Mucosa of descending colon (tissue), 3 donors: Measurements from ENCODE around the gene NEIL3. TPM values are rescaled to one million over a fixed set of nuclear protein-coding genes. Genes with fewer than 3 reads are reported as not detected.

Source experiments
- ATAC-seq: fragments of 200-7000 bp; cut with Tn5 transposase; one replicate; pipeline ENCODE4 v1.9.1; 2020; ENCODE audit warnings: mild to moderate bottlenecking, moderate library complexity
- DNase-seq, 3 donors: peaks; one replicate each; pipeline ENCODE4 v3.0.0-alpha.2; 2020
- H3K36me3 ChIP-seq: fragments of 200-600 bp; one replicate; pipeline ENCODE4 v1.8.0; 2021; ENCODE audit warnings: low read depth, mild to moderate bottlenecking
- H3K4me1 ChIP-seq: fragments of 200-600 bp; one replicate; pipeline ENCODE4 v1.8.0; 2021; ENCODE audit warnings: low read depth, mild to moderate bottlenecking
- H3K4me3 ChIP-seq: fragments of 200-600 bp; one replicate; pipeline ENCODE4 v1.8.0; 2021; ENCODE audit warnings: mild to moderate bottlenecking
- H3K9me3 ChIP-seq: fragments of 200-600 bp; one replicate; pipeline ENCODE4 v1.8.0; 2021; ENCODE audit warnings: mild to moderate bottlenecking
- intact Hi-C, 2 donors: fragments of 100-400 bp; cut with DNase I in 1 of 2; cut with micrococcal nuclease in 1 of 2; formaldehyde crosslinking; loops; one replicate each; pipeline versions ENCODE4 v1.11.0 to v1.11.1; 2022; cut with DNase I, micrococcal nuclease
- total RNA-seq, 3 donors: library from RNA; stranded (reverse); fragmentation: NEBNext Ultra II Directional in 2 of 3; extraction: Animal tissue kit (Norgen Biotek cat#: 25700) in 2 of 3; gene quantifications; one replicate each; pipeline versions ENCODE4 v1.2.1 to v1.2.4, GENCODE V29; 2021 to 2023
- TF ChIP-seq, protein P1 (sequence below): fragments of 200-600 bp; IDR thresholded peaks from one replicate; pipeline ENCODE4 v1.8.0; 2022; ENCODE audit warnings: antibody characterized with exemption, mild to moderate bottlenecking
- donor health status: DM: no; HTN: no; CAD: no; lungs with moderate emphysema.
- donor health status: DM: no; HTN: no; CAD: no.
- donor health status: DM: no; HTN: yes; CAD: no.

The NEIL3 gene
- total RNA-seq, 3 donors from 2014 or later, result 0.76 to 3.2 (median 1.4) TPM

DNA sequence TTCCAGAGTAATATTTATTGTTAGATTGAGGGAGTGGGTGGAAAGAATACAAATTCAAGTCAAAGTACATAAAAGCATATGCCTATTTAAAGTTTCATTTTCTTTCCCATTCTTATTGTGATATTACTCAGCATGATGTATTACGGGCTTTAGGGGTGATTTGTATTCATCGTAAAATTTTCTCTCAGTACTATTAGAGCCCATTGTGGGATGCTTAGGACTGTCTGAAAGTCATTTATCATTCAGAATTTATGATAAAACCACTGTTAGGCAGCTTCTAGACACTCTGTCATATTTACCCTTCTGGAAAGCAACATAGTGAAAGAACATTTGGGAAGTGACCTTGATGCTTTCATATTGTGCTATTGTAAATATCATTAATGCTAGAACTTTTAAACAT lies 86.7 kb downstream of the NEIL3 start:
- Histone ChIP-seq H3K36me3 (no peaks in the 10 kb centered on the region), H3K4me3 (no peak overlapping the region), H3K4me1 (no peaks in the 10 kb centered on the region), H3K9me3 (no peaks in the 10 kb centered on the region)
- TF ChIP-seq, protein P1, sequence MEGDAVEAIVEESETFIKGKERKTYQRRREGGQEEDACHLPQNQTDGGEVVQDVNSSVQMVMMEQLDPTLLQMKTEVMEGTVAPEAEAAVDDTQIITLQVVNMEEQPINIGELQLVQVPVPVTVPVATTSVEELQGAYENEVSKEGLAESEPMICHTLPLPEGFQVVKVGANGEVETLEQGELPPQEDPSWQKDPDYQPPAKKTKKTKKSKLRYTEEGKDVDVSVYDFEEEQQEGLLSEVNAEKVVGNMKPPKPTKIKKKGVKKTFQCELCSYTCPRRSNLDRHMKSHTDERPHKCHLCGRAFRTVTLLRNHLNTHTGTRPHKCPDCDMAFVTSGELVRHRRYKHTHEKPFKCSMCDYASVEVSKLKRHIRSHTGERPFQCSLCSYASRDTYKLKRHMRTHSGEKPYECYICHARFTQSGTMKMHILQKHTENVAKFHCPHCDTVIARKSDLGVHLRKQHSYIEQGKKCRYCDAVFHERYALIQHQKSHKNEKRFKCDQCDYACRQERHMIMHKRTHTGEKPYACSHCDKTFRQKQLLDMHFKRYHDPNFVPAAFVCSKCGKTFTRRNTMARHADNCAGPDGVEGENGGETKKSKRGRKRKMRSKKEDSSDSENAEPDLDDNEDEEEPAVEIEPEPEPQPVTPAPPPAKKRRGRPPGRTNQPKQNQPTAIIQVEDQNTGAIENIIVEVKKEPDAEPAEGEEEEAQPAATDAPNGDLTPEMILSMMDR, result no peak
- ATAC-seq (no peak), DNase-seq (no peak)
- intact Hi-C loops, result no loop called here

DNA sequence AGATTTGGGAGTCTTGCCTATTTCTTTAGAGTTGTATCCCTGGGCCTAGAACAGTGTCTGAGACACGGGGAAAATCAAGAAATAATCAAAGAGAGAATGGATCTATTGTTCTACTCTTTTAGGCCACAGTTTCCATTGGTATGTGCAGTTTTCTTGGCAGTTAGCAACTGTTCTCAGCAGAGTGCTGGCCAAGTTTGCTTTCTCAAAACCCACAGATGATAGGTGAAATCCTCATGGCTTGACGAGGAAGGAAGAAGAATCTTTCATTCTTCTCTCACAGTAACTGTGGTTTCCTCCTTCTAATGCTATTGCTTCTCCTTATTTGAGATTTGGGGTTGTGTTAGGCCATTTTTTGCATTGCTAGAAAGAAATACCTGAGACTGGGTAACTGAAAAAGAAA lies 90.4 kb downstream of the NEIL3 start:
- no peaks in the 10 kb centered on the region for H3K4me1 ChIP-seq
- no peak overlapping the region for H3K4me3 ChIP-seq
- no peaks in the 10 kb centered on the region for H3K9me3 ChIP-seq
- intact Hi-C loops, result no loop called here
- DNase-seq (no peak), ATAC-seq (no peak)
- H3K36me3 ChIP-seq, result no peaks in the 10 kb centered on the region
- TF ChIP-seq, protein P1, result no peak

DNA sequence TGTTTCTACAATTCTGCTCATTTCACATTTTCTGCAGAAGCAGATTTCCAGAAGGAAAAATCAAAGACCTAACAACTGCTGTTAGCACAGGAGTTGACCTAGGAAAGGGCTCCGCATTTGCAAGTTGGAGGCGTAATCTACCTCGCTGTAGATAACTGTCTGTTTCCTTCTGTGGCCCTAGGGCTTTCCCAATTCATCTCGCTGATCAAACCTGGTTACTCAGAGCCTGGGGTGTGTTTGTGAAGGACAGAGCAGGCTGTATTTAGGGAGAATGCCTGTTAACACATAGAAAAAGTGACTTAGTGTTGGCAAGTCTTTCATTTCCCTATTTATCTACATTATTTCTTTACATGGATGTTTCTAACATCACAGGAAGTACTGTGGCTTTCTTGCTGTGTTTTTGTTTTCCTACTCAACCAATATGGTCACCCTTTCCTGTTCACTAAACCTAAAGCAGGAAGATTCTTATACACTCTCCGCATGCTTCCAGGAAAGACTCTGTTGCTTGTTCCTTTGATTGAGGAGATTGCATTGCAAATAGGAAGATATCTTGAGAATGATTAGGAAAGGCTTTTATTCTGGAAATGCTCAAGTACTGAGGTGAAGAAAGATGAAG lies 92.1 kb downstream of the NEIL3 start:
- H3K4me3 ChIP-seq, result no peak overlapping the region
- intact Hi-C loops, result no loop called here
- H3K4me1 ChIP-seq, result no peaks in the 10 kb centered on the region
- H3K36me3 ChIP-seq, result no peaks in the 10 kb centered on the region
- DNase-seq (no peak), ATAC-seq (no peak)
- no peaks in the 10 kb centered on the region for H3K9me3 ChIP-seq
- TF ChIP-seq, protein P1, result no peak

DNA sequence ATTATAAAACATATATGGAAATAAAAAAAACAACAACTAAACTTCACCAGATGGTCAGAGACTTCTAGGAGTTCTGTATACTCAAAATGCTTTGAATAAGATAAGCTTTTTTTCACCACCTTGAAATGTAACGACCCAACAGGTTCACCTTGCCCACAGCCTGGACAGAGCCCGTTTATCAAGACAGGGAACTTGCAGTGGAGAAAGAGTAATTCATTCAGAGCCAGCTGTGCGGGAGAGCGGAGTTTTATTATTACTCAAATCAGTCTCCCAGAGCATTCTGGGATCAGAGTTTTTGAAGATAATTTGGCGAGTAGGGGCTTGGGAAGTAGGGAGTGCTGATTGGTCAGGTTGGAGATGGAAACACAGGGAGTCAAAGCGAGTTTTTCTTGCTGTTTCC lies 94.1 kb downstream of the NEIL3 start:
- Histone ChIP-seq H3K36me3 (no peaks in the 10 kb centered on the region), H3K4me3 (no peak overlapping the region), H3K4me1 (no peaks in the 10 kb centered on the region), H3K9me3 (no peaks in the 10 kb centered on the region)
- no peak for ATAC-seq
- intact Hi-C loops, result no loop called here
- TF ChIP-seq, protein P1, result no peak
- no peak for DNase-seq

DNA sequence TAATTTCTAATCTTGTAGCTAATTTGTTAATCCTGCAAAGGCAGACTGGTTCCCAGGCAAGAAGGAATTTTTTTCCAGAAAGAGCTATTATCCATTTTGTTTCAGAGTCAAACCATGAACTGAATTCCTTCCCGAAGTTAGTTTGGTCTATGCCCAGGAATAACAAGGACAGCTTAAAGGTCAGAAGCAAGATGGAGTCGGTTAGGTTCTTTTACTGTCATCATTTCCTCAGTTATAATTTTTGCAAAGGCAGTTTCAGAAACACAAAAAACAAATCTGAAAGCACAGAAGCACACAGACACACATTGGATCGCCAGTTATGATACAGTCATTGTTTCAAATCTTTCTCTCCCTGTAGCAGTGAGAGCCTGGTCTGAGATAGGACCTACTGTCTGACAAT lies 94.7 kb downstream of the NEIL3 start:
- H3K36me3 ChIP-seq, result no peaks in the 10 kb centered on the region
- ATAC-seq, result no peak
- no peak overlapping the region for H3K4me3 ChIP-seq
- no peak for DNase-seq
- no peaks in the 10 kb centered on the region for H3K4me1 ChIP-seq
- intact Hi-C loops, result no loop called here
- TF ChIP-seq, protein P1, result no peak
- H3K9me3 ChIP-seq, result no peaks in the 10 kb centered on the region

DNA sequence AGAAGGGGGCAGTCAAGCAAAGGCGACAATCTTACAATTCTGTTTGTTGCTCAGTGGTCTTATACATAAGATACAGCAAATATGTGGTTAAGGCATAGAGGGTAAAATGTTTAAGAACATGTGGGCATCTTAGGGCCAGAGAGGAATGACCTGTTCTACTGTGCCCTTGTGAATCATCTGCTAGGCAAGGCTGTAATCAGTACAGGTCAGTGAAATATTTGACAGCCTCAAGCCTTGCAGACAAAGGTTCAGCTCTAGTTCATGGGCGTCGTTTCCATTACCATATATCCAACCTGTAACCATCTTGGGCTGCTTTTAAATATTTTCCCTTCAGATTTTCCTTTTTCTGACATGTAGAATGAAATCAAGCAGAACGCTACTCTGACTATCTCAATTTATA lies 95.3 kb downstream of the NEIL3 start:
- ATAC-seq, result no peak
- intact Hi-C loops, result no loop called here
- Histone ChIP-seq H3K4me1 (no peaks in the 10 kb centered on the region), H3K9me3 (no peaks in the 10 kb centered on the region), H3K36me3 (no peaks in the 10 kb centered on the region), H3K4me3 (no peak overlapping the region)
- TF ChIP-seq, protein P1, result no peak
- DNase-seq, result no peak
